Astrocyte (in vitro differentiated cells and primary cell): Measurements from ENCODE around the gene DCC.

ENCODE experiments used
- CTCF ChIP-seq: IDR thresholded peaks from 2 replicates; pipeline ENCODE4 v1.5.1; 2011; ENCODE audit warnings: low read depth, mild to moderate bottlenecking, inconsistent platforms, low read length, moderate library complexity; ENCODE audit not compliant: insufficient read depth
- EZH2 ChIP-seq: IDR thresholded peaks from 2 replicates; pipeline ENCODE4 v1.6.1; 2012; ENCODE audit warnings: mild to moderate bottlenecking, low read length, inconsistent platforms; ENCODE audit not compliant: insufficient read depth

GRCh38 chr18:53387581-53387980 lies 1047.6 kb downstream of the DCC start:
- TF ChIP-seq CTCF (no peak), EZH2 (no peak)
